Measurements from ENCODE around the gene METTL3.
"Not testable (repeated sequence)": the region's sequence is repeated elsewhere in the genome, so short reads cannot be mapped to it uniquely, and the experiment has no call there.

Gene METTL3

GRCh38 chr14:21510735-21511657 is at the start of gene METTL3:
Gene METTL3, minus strand, starts transcription at chr14:21511340. Its CDS starts 117 bp downstream, at chr14:21511223.
- peak; percentile 99 for DNase-seq (ENCODE audit: low read depth)
- H3K4me3 ChIP-seq (ENCODE audit: control insufficient read depth, low read depth, low read length) = peak within 1 kb of the TSS; percentile 97
- no peak for TF ChIP-seq CTCF (conservative IDR thresholded peaks at IDR 0.05; ENCODE audit: control insufficient read depth, insufficient read depth, low read depth, low read length)

- no peak for TF ChIP-seq CTCF (conservative IDR thresholded peaks at IDR 0.05; ENCODE audit: control insufficient read depth, insufficient read depth, low read depth, low read length)
- no peak overlapping the region for H3K4me3 ChIP-seq (ENCODE audit: control insufficient read depth, low read depth, low read length)
- no peak for DNase-seq (ENCODE audit: low read depth)
Measured at GRCh38 chr14:21558703-21559170, 47.6 kb upstream of the METTL3 start.

- peak overlapping the region; percentile 33 for H3K4me3 ChIP-seq (ENCODE audit: control insufficient read depth, low read depth, low read length)
- TF ChIP-seq CTCF (conservative IDR thresholded peaks at IDR 0.05; ENCODE audit: control insufficient read depth, insufficient read depth, low read depth, low read length) = peak; percentile 67
- DNase-seq (ENCODE audit: low read depth) = peak; percentile 88
Measured at GRCh38 chr14:21557084-21557901, 46.2 kb upstream of the METTL3 start.

GRCh38 chr14:21556378-21557083 is 45.4 kb upstream of the METTL3 start:
- H3K4me3 ChIP-seq (ENCODE audit: control insufficient read depth, low read depth, low read length) = no peak overlapping the region
- no peak for TF ChIP-seq CTCF (conservative IDR thresholded peaks at IDR 0.05; ENCODE audit: control insufficient read depth, insufficient read depth, low read depth, low read length)
- no peak for DNase-seq (ENCODE audit: low read depth)

GRCh38 chr14:21553266-21553665 is 42.1 kb upstream of the METTL3 start:
- TF ChIP-seq CTCF (conservative IDR thresholded peaks at IDR 0.05; ENCODE audit: control insufficient read depth, insufficient read depth, low read depth, low read length) = no peak
- no peak overlapping the region for H3K4me3 ChIP-seq (ENCODE audit: control insufficient read depth, low read depth, low read length)
- no peak for DNase-seq (ENCODE audit: low read depth)

GRCh38 chr14:21544588-21544987 is 33.4 kb upstream of the METTL3 start:
- not testable (repeated sequence) for H3K4me3 ChIP-seq (ENCODE audit: control insufficient read depth, low read depth, low read length); DNase-seq (ENCODE audit: low read depth)
